ENCODE measurements around the gene WDFY3. TPM values are rescaled to one million over a fixed set of nuclear protein-coding genes. Genes with fewer than 3 reads are reported as not detected.
"Not testable (repeated sequence)": the region's sequence is repeated elsewhere in the genome, so short reads cannot be mapped to it uniquely, and the experiment has no call there.

WDFY3 gene
- total RNA-seq, 3 donors from 2014 or later, result 119 to 156 (median 125) TPM

DNA sequence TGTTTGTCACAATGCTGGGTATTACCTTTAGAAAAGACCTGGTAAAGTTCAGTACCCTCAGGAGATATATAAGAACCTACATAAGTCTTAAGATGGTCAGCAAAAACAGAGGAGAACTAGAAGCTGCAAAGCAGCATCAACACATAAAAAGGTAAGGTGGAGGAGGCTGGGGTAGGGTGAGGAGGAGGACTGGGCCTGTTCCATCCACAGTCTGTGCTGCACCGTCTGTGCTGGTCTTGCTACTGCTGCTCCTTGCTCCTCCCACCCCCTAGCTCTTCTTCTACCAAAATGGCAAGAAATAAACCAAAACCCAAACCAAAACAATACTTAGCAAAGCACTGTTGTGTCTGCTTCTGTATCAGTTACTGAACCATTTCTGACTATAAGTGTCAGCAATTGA is 281.4 kb downstream of the WDFY3 start:
- H3K36me3 ChIP-seq, result no peaks in the 10 kb centered on the region
- DNase-seq (ENCODE audit: low spot score in 2 of 2), result no peak
- H3K9me3 ChIP-seq, result no peaks in the 10 kb centered on the region
- no peak overlapping the region for H3K4me3 ChIP-seq
- peaks cover 0 to 6% of the 10 kb centered on the region in 2 donors for H3K4me1 ChIP-seq
- intact Hi-C loops (cut with DNase I; ENCODE audit: low total_unique reads), result no loop called here
- no peaks in the 10 kb centered on the region for H3K27me3 ChIP-seq
- no peak overlapping the region for H3K27ac ChIP-seq
- TF ChIP-seq POLR2A (IDR thresholded peaks at IDR 0.05) (no peak), POLR2AphosphoS5 (IDR thresholded peaks at IDR 0.05) (no peak)
- TF ChIP-seq, protein P1, sequence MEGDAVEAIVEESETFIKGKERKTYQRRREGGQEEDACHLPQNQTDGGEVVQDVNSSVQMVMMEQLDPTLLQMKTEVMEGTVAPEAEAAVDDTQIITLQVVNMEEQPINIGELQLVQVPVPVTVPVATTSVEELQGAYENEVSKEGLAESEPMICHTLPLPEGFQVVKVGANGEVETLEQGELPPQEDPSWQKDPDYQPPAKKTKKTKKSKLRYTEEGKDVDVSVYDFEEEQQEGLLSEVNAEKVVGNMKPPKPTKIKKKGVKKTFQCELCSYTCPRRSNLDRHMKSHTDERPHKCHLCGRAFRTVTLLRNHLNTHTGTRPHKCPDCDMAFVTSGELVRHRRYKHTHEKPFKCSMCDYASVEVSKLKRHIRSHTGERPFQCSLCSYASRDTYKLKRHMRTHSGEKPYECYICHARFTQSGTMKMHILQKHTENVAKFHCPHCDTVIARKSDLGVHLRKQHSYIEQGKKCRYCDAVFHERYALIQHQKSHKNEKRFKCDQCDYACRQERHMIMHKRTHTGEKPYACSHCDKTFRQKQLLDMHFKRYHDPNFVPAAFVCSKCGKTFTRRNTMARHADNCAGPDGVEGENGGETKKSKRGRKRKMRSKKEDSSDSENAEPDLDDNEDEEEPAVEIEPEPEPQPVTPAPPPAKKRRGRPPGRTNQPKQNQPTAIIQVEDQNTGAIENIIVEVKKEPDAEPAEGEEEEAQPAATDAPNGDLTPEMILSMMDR (IDR thresholded peaks at IDR 0.05), result no peak

DNA sequence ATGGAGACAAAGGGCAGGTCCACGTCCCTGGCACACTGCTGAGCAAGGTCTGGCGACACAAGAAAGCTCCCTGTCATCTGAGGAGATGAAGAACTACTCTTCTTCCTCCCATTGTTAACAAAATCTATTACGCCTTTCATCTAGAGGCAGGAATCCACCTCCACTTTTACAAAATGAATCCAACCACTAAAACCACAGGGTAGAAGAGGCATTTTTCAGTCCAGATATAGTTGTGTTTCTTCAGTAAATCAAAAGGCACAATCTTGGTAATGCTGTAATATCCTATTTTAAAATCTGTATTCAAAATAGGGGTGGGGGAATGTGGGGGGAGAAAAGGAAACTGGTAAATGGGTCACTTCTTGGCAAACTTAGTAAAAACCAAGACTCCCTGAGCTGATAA is 282.1 kb downstream of the WDFY3 start:
- no peak for DNase-seq (ENCODE audit: low spot score in 2 of 2)
- intact Hi-C loops (cut with DNase I; ENCODE audit: low total_unique reads), result no loop called here
- TF ChIP-seq POLR2A (IDR thresholded peaks at IDR 0.05) (no peak), POLR2AphosphoS5 (IDR thresholded peaks at IDR 0.05) (no peak)
- TF ChIP-seq, protein P1 (IDR thresholded peaks at IDR 0.05), result no peak
- H3K27ac ChIP-seq, result no peak overlapping the region
- H3K27me3 ChIP-seq, result no peaks in the 10 kb centered on the region
- H3K4me3 ChIP-seq, result no peak overlapping the region
- no peaks in the 10 kb centered on the region for H3K9me3 ChIP-seq
- peaks cover 1% of the 10 kb centered on the region for H3K36me3 ChIP-seq
- H3K4me1 ChIP-seq, result peaks cover 0 to 6% of the 10 kb centered on the region in 2 donors

DNA sequence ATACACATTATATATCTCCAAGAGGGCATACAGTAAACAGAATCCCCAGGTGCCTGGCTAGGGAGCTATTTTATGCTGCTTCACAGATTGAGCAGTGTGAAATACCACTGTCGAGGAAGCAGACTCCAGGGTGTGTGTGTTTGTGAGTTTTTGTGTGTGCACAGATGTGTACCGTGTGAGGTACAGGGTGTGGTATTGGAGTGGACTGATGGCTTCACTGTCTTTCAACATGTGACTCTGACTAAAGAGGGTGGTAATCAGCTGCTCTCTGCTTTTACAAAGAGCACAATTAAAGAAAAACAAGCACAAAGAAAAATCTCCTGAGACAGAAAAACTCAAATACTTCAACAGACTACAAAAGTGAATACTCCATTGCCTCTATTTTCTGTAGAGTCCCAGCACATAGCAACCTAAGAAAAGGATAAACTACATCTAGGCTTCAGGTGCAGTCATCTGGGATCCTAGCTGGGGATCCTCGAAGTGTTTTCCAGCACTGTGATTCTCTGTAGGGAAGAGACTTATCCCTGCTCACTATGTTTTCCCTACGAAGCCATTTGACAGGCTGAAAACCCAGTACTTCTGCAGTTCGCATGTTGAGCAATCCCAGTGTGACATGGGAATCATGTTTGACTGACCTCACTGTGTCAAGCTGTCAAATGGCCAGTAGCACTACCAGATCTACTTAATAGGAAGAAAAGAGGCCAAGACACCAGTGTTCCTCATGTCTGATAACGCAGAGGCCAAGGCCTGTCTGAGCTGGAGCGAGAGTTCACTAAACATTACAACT is 283.2 kb downstream of the WDFY3 start:
- peaks cover 0 to 6% of the 10 kb centered on the region in 2 donors for H3K4me1 ChIP-seq
- DNase-seq (ENCODE audit: low spot score in 2 of 2), result no peak
- TF ChIP-seq POLR2AphosphoS5 (IDR thresholded peaks at IDR 0.05) (no peak), POLR2A (IDR thresholded peaks at IDR 0.05) (no peak)
- TF ChIP-seq, protein P1 (IDR thresholded peaks at IDR 0.05), result no peak
- H3K9me3 ChIP-seq, result no peaks in the 10 kb centered on the region
- H3K27ac ChIP-seq, result peak overlapping the region; percentile 6 to 40
- H3K36me3 ChIP-seq, result peaks cover 9% of the 10 kb centered on the region
- H3K4me3 ChIP-seq, result no peak overlapping the region
- intact Hi-C loops (cut with DNase I; ENCODE audit: low total_unique reads), result no loop called here
- H3K27me3 ChIP-seq, result no peaks in the 10 kb centered on the region

DNA sequence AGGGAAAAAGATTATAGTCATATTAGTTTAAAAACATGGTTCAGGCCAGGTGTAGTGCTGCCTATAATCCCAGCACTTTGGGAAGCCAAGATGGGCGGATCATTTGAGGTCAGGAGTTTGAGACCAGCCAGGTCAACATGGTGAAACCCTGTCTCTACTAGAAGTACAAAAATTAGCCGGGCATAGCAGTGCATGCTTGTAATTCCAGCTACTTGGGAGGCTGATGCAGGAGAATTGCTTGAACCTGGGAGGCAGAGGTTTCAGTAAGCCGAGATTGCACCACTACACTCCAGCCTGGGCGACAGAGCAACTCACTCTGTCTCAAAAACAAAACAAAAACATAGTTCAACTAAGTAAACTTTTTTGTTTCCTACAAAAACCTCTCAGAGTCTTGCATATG is 283.8 kb downstream of the WDFY3 start:
- H3K9me3 ChIP-seq; H3K27me3 ChIP-seq; intact Hi-C loops (cut with DNase I; ENCODE audit: low total_unique reads); H3K4me1 ChIP-seq; DNase-seq (ENCODE audit: low spot score in 2 of 2); H3K4me3 ChIP-seq; H3K36me3 ChIP-seq; H3K27ac ChIP-seq: not testable (repeated sequence)

DNA sequence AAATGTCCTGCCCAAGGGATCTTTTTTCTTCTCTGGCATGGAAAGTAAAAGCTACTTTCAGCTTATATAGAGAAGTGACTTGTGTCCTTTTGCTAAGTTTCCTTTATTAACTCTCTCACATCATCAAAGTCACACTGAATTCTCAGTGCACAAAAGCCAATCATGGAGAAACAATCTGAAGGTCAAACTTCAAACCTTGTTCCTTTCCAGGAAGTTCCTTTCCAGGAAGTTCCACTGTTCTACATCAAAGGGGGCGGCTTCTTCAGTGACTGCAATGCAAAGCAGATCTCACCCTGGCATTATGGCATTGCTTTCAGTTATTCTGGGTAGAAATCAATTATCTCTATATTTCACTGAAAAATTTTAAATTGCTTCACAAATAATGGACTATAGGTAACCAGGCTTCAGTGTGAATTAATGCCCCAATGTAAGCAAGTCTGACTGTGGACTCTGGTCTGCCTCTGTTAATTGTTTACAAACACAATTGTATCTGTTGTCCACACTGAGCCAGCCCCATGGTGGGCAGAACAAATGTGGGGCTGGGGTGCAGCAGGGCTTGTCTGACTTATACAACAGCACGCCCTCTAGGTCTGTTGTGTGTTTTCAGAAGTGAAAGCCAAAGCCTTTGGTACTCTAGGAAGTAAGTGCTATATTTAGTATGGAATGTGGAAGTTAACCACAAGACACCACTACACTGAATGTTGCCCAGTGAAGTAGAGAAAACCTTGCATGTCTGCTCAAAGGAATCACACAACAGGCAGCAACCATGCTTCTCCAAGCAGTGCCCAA is 284.8 kb downstream of the WDFY3 start:
- Histone ChIP-seq H3K27ac (no peak overlapping the region), H3K36me3 (peaks cover 9% of the 10 kb centered on the region), H3K27me3 (no peaks in the 10 kb centered on the region), H3K4me1 (peaks cover 0 to 6% of the 10 kb centered on the region in 2 donors), H3K4me3 (no peak overlapping the region), H3K9me3 (no peaks in the 10 kb centered on the region)
- intact Hi-C loops (cut with DNase I; ENCODE audit: low total_unique reads), result no loop called here
- TF ChIP-seq POLR2AphosphoS5 (IDR thresholded peaks at IDR 0.05) (no peak), POLR2A (IDR thresholded peaks at IDR 0.05) (no peak)
- TF ChIP-seq, protein P1 (IDR thresholded peaks at IDR 0.05), result no peak
- no peak for DNase-seq (ENCODE audit: low spot score in 2 of 2)
